Stimulated activated CD4-positive, alpha-beta T cell treated with anti-CD3 and anti-CD28 coated beads, Interleukin-12 subunit alpha, Interleukin-12 subunit beta, amount 100 ng/mL, for 48 hours (primary cell): ENCODE results near the gene ALKBH7.

Experiments used
- DNase-seq, 3 donors: peaks; one replicate each; pipeline ENCODE4 v3.0.0-alpha.2; 2020; ENCODE audit warnings: low read depth in 2 of 3, low spot score in 1 of 3

ALKBH7 gene

DNA sequence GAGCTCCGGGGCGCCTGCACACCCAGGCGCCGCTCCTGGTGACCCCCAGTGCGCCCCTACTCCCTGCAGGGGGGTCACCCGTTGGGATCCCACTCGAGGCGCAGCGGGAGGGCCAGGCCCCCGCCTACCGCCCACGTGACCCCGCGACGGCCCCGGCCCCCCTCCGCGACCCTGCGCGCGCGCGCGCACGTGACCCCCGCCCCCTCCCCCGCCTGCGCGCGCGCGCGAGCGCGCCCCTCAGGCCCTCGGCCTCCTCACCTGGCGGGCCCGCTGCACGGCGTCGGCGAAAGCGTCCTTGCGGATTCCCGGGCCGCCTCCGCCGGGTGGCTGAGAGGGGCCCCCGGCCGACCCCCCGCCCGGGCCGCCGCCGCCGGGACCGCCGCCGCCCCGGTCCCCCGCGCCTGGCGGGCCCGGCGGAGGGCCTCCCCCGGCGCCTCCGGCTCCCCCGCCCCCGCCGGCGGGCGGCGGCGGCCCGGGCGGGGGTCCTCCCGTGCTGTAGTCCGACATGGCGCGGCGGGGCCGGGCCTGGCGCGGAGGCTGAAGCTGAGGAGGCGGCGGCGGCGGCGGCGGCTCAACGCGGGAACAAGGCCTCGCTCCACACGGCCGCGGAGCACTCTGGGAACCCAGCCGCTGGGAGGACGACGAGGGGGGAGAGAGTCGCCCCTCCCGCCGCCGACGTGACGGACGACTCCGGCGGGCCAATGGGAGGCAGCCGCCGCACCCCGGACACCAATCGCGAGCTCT is 51.8 kb downstream of the ALKBH7 start, which contains the start of gene KHSRP:
TSS of gene KHSRP (minus strand) at position 617 of the 744 bp plus-strand sequence. CDS start at position 507, 110 bp downstream.
- peak in 1 of 3 donors; percentile 18 for DNase-seq
